Lower lobe of right lung (tissue), 2 donors: ENCODE results near the gene WFS1. TPM values are rescaled to one million over a fixed set of nuclear protein-coding genes. Genes with fewer than 3 reads are reported as not detected.

ENCODE experiments used
- ATAC-seq, 2 donors: fragments of 200-7000 bp; cut with Tn5 transposase; one replicate each; pipeline ENCODE4 v1.9.1; 2020 to 2022; ENCODE audit warnings: mild to moderate bottlenecking in 2 of 2, moderate library complexity in 2 of 2
- DNase-seq: peaks from one replicate; pipeline ENCODE4 v3.0.0-alpha.2; 2020
- H3K27ac ChIP-seq: fragments of 200-600 bp; one replicate; pipeline ENCODE4 v1.8.0; 2022
- H3K27me3 ChIP-seq: fragments of 200-600 bp; one replicate; pipeline ENCODE4 v1.8.0; 2022; ENCODE audit warnings: low read depth
- H3K36me3 ChIP-seq: fragments of 200-600 bp; one replicate; pipeline ENCODE4 v1.8.0; 2022; ENCODE audit warnings: mild to moderate bottlenecking
- H3K4me1 ChIP-seq: fragments of 200-600 bp; one replicate; pipeline ENCODE4 v1.8.0; 2022
- H3K4me3 ChIP-seq: fragments of 200-600 bp; one replicate; pipeline ENCODE4 v1.8.0; 2022; ENCODE audit warnings: mild to moderate bottlenecking
- H3K9me3 ChIP-seq: fragments of 200-600 bp; one replicate; pipeline ENCODE4 v1.8.0; 2022
- CTCF ChIP-seq: fragments of 200-600 bp; IDR thresholded peaks from one replicate; pipeline ENCODE4 v1.8.0; 2022; ENCODE audit warnings: antibody characterized with exemption, mild to moderate bottlenecking
- intact Hi-C: fragments of 100-400 bp; cut with DNase I; formaldehyde crosslinking; loops from one replicate; pipeline ENCODE4 v1.11.0; 2022
- total RNA-seq: library from RNA; stranded (reverse); fragmentation: NEBNext Ultra II Directional; extraction: Animal tissue kit (Norgen Biotek cat#: 25700); gene quantifications from one replicate; pipeline ENCODE4 v1.2.1, GENCODE V29; 2021
- donor health status: DM: no; HTN: yes; CAD: no; lungs with severe emphysema.

The WFS1 gene
- total RNA-seq, 1 donor from 2014 or later, result 70.3 TPM

GRCh38 chr4:6248394-6248793, 21.3 kb upstream of the WFS1 start:
- H3K36me3 ChIP-seq, result no peaks in the 10 kb centered on the region
- ATAC-seq, result no peak
- H3K4me3 ChIP-seq, result no peak overlapping the region
- no peak for TF ChIP-seq CTCF
- DNase-seq, result no peak
- intact Hi-C loops, result no loop called here
- H3K4me1 ChIP-seq, result no peaks in the 10 kb centered on the region
- H3K9me3 ChIP-seq, result no peaks in the 10 kb centered on the region
- H3K27ac ChIP-seq, result no peak overlapping the region
- peaks cover 58% of the 10 kb centered on the region for H3K27me3 ChIP-seq

- intact Hi-C loops, result no loop called here
- DNase-seq, result no peak
- H3K27me3 ChIP-seq, result peaks cover 42% of the 10 kb centered on the region
Observed at GRCh38 chr4:6250235-6250983, 19.2 kb upstream of the WFS1 start.

GRCh38 chr4:6250984-6251295, 18.7 kb upstream of the WFS1 start:
- Histone ChIP-seq H3K4me1 (no peaks in the 10 kb centered on the region), H3K4me3 (no peak overlapping the region), H3K9me3 (no peaks in the 10 kb centered on the region), H3K36me3 (no peaks in the 10 kb centered on the region), H3K27ac (no peak overlapping the region), H3K27me3 (peaks cover 37% of the 10 kb centered on the region)
- ATAC-seq (no peak), DNase-seq (no peak)
- no peak for TF ChIP-seq CTCF
- intact Hi-C loops, result no loop called here

More at GRCh38 chr4:6250235-6250983, 19.2 kb upstream of the WFS1 start:
- H3K9me3 ChIP-seq, result no peaks in the 10 kb centered on the region
- ATAC-seq, result peak; percentile 64 to 71
- H3K36me3 ChIP-seq, result no peaks in the 10 kb centered on the region
- H3K4me1 ChIP-seq, result no peaks in the 10 kb centered on the region
- H3K4me3 ChIP-seq, result no peak overlapping the region
- TF ChIP-seq CTCF, result peak; percentile 76
- no peak overlapping the region for H3K27ac ChIP-seq

GRCh38 chr4:6251365-6251764, 18.3 kb upstream of the WFS1 start:
- no peak overlapping the region for H3K4me3 ChIP-seq
- H3K27ac ChIP-seq, result no peak overlapping the region
- no peaks in the 10 kb centered on the region for H3K36me3 ChIP-seq
- no peaks in the 10 kb centered on the region for H3K9me3 ChIP-seq
- no peak for ATAC-seq
- intact Hi-C loops, result no loop called here
- H3K27me3 ChIP-seq, result peaks cover 37% of the 10 kb centered on the region
- no peak for TF ChIP-seq CTCF
- H3K4me1 ChIP-seq, result no peaks in the 10 kb centered on the region
- DNase-seq, result peak; percentile 34

- no peak for ATAC-seq
- Histone ChIP-seq H3K36me3 (no peaks in the 10 kb centered on the region), H3K27me3 (peaks cover 32% of the 10 kb centered on the region), H3K4me3 (no peak overlapping the region), H3K27ac (no peak overlapping the region), H3K9me3 (no peaks in the 10 kb centered on the region), H3K4me1 (no peaks in the 10 kb centered on the region)
- peak; percentile 21 for DNase-seq
- no peak for TF ChIP-seq CTCF
- intact Hi-C loops, result no loop called here
Observed at GRCh38 chr4:6252051-6252450, 17.6 kb upstream of the WFS1 start.
